ENCODE data around the gene GALNT15.

Gene GALNT15

DNA sequence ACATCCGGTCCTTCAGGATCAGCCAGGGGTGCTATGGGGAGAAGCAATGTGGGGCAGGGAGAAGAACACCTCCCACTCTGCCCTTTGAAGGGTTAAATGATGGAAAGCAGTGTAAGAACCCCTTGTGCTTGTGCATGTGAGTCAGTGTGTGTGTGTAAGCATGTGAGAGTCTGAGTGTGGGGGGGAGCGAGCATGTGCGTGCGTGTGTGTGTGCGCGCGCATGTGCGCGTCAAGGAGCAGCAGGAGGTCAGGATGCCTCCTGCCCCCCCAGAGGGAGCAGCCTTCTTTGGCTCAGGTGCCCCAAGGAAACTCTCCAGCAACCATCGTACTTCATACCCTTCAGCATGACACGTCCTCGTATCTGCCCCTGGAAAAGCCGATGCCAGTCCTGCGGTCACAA is 30.3 kb downstream of the GALNT15 start:
- Histone ChIP-seq H3K79me2 (ENCODE audit: control insufficient read depth, insufficient read depth, low read length, poor library complexity) (no peaks in the 10 kb centered on the region), H3K9ac (ENCODE audit: low read length) (no peak overlapping the region), H3K14ac (ENCODE audit: low read length) (no peak overlapping the region), H3K23ac (ENCODE audit: low read length) (no peak overlapping the region), H4K12ac (ENCODE audit: low read depth, low read length) (no peak overlapping the region), H3K36me3 (ENCODE audit: control insufficient read depth in 1 of 2, insufficient read depth in 2 of 2, low read length in 2 of 2) (no peaks in the 10 kb centered on the region), H3K4me3 (ENCODE audit: low read depth, low read length) (no peak overlapping the region), H3K18ac (ENCODE audit: low read length) (no peak overlapping the region), H3K4me1 (ENCODE audit: control insufficient read depth in 1 of 2, insufficient read depth in 2 of 2, low read length in 2 of 2) (no peaks in the 10 kb centered on the region), H2AK5ac (ENCODE audit: low read length) (no peak overlapping the region), H3K27ac (ENCODE audit: low read depth, low read length) (no peak overlapping the region), H3K79me1 (ENCODE audit: low read length) (no peaks in the 10 kb centered on the region), H3K4ac (ENCODE audit: low read depth, low read length) (no peak overlapping the region), H4K8ac (ENCODE audit: low read depth, low read length) (no peak overlapping the region), H3K27me3 (ENCODE audit: insufficient read depth, low read length) (no peaks in the 10 kb centered on the region), H2BK12ac (ENCODE audit: low read length) (no peak overlapping the region), H2BK5ac (ENCODE audit: low read depth, low read length, poor library complexity) (no peak overlapping the region), H4K91ac (ENCODE audit: low read depth, low read length) (no peak overlapping the region), H3K4me2 (ENCODE audit: low read length) (no peak overlapping the region), H2AFZ (ENCODE audit: insufficient read depth, low read length, poor library complexity) (no peak overlapping the region), H3K9me3 (ENCODE audit: insufficient read depth, low read depth, low read length) (peaks cover 2% of the 10 kb centered on the region), H2BK120ac (ENCODE audit: insufficient read depth, low read length, poor library complexity) (no peak overlapping the region)
- DNase-seq, result no peak
- WGBS (ENCODE audit: extremely low coverage, insufficient coverage, insufficient read length), result no CpG with 5 or more reads among the region's 14 CpGs

- H3K79me1 ChIP-seq (ENCODE audit: low read length), result no peaks in the 10 kb centered on the region
- no peak overlapping the region for H2AFZ ChIP-seq (ENCODE audit: insufficient read depth, low read length, poor library complexity)
- H2BK5ac ChIP-seq (ENCODE audit: low read depth, low read length, poor library complexity), result no peak overlapping the region
- no peaks in the 10 kb centered on the region for H3K36me3 ChIP-seq (ENCODE audit: control insufficient read depth in 1 of 2, insufficient read depth in 2 of 2, low read length in 2 of 2)
- H3K23ac ChIP-seq (ENCODE audit: low read length), result no peak overlapping the region
- no peak for DNase-seq
- no peak overlapping the region for H2BK12ac ChIP-seq (ENCODE audit: low read length)
- WGBS (ENCODE audit: extremely low coverage, insufficient coverage, insufficient read length), result no CpG with 5 or more reads among the region's 11 CpGs
- H4K91ac ChIP-seq (ENCODE audit: low read depth, low read length), result no peak overlapping the region
- no peak overlapping the region for H3K4ac ChIP-seq (ENCODE audit: low read depth, low read length)
- H3K4me2 ChIP-seq (ENCODE audit: low read length), result no peak overlapping the region
- no peaks in the 10 kb centered on the region for H3K79me2 ChIP-seq (ENCODE audit: control insufficient read depth, insufficient read depth, low read length, poor library complexity)
- H4K12ac ChIP-seq (ENCODE audit: low read depth, low read length), result no peak overlapping the region
- no peak overlapping the region for H3K9ac ChIP-seq (ENCODE audit: low read length)
- no peaks in the 10 kb centered on the region for H3K27me3 ChIP-seq (ENCODE audit: insufficient read depth, low read length)
- no peaks in the 10 kb centered on the region for H3K4me1 ChIP-seq (ENCODE audit: control insufficient read depth in 1 of 2, insufficient read depth in 2 of 2, low read length in 2 of 2)
- peaks cover 2% of the 10 kb centered on the region for H3K9me3 ChIP-seq (ENCODE audit: insufficient read depth, low read depth, low read length)
- H2AK5ac ChIP-seq (ENCODE audit: low read length), result no peak overlapping the region
- no peak overlapping the region for H3K14ac ChIP-seq (ENCODE audit: low read length)
- no peak overlapping the region for H3K27ac ChIP-seq (ENCODE audit: low read depth, low read length)
- H4K8ac ChIP-seq (ENCODE audit: low read depth, low read length), result no peak overlapping the region
- H3K4me3 ChIP-seq (ENCODE audit: low read depth, low read length), result no peak overlapping the region
- H3K18ac ChIP-seq (ENCODE audit: low read length), result no peak overlapping the region
- H2BK120ac ChIP-seq (ENCODE audit: insufficient read depth, low read length, poor library complexity), result no peak overlapping the region
Observed at GRCh38 chr3:16205156-16205870, 30.8 kb downstream of the GALNT15 start.

DNA sequence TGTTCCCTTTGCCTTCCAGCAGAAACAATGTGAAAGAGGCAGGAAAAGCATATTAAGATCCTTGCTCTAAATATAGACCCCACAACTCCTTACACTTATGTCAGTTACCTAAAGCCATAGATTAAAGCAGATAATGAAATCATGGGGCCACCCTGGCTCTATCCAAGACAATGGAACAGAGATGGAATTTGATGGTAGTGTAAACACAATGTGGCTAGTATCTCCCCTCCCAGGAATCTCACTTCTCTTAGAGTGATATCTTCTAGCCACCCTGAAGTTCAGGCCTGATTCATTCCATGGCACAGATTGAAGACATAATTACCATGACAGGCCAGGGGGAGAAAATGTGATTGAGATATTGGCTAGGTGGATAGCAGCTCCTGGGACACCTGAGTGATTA is 32.6 kb downstream of the GALNT15 start:
- no peak overlapping the region for H2AK5ac ChIP-seq (ENCODE audit: low read length)
- no peak overlapping the region for H2AFZ ChIP-seq (ENCODE audit: insufficient read depth, low read length, poor library complexity)
- H3K36me3 ChIP-seq (ENCODE audit: control insufficient read depth in 1 of 2, insufficient read depth in 2 of 2, low read length in 2 of 2), result no peaks in the 10 kb centered on the region
- H3K23ac ChIP-seq (ENCODE audit: low read length), result no peak overlapping the region
- no peak overlapping the region for H2BK120ac ChIP-seq (ENCODE audit: insufficient read depth, low read length, poor library complexity)
- no peak overlapping the region for H3K14ac ChIP-seq (ENCODE audit: low read length)
- H3K4me1 ChIP-seq (ENCODE audit: control insufficient read depth in 1 of 2, insufficient read depth in 2 of 2, low read length in 2 of 2), result no peaks in the 10 kb centered on the region
- no peak overlapping the region for H3K9ac ChIP-seq (ENCODE audit: low read length)
- H3K9me3 ChIP-seq (ENCODE audit: insufficient read depth, low read depth, low read length), result no peaks in the 10 kb centered on the region
- H3K4ac ChIP-seq (ENCODE audit: low read depth, low read length), result no peak overlapping the region
- H4K8ac ChIP-seq (ENCODE audit: low read depth, low read length), result no peak overlapping the region
- DNase-seq, result no peak
- no peak overlapping the region for H3K18ac ChIP-seq (ENCODE audit: low read length)
- H2BK12ac ChIP-seq (ENCODE audit: low read length), result no peak overlapping the region
- no peaks in the 10 kb centered on the region for H3K27me3 ChIP-seq (ENCODE audit: insufficient read depth, low read length)
- no peak overlapping the region for H3K4me3 ChIP-seq (ENCODE audit: low read depth, low read length)
- H3K79me2 ChIP-seq (ENCODE audit: control insufficient read depth, insufficient read depth, low read length, poor library complexity), result no peaks in the 10 kb centered on the region
- H3K4me2 ChIP-seq (ENCODE audit: low read length), result no peak overlapping the region
- H4K91ac ChIP-seq (ENCODE audit: low read depth, low read length), result no peak overlapping the region
- no peaks in the 10 kb centered on the region for H3K79me1 ChIP-seq (ENCODE audit: low read length)
- H3K27ac ChIP-seq (ENCODE audit: low read depth, low read length), result no peak overlapping the region
- H4K12ac ChIP-seq (ENCODE audit: low read depth, low read length), result no peak overlapping the region
- H2BK5ac ChIP-seq (ENCODE audit: low read depth, low read length, poor library complexity), result no peak overlapping the region

DNA sequence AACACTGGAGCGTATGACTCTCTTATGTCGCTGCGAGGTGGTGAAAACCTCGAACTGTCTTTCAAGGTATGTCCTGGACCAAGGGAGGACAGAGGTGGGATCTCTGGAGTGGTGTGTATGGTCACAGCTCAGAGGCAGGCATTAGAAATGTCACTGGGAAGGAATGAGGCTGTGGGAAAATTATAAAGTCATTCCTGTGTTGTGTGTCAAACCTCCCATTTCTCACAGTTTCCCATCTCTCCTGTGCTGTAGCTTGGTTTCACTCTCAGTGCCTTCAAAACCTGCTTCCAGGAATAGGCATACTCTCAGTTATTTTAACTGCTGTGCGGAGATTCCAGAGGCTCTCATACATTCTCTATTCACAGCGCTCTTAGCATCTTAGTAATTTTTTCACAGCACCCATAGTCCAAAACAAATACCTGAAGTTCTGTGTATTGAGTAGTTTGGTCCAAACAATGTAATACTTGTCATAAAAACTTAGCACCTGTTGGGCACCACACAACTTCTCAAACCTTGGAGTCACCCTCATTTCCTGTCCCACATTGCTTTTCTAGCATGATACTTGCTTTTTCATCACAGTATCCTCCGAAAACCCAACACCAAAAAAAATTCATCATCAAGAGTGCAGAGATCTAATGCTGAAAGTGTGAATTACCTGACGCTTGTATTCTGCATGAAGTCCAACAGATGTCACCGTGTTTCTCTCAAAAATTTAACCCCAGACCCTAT is 36.9 kb downstream of the GALNT15 start:
- Histone ChIP-seq H3K23ac (ENCODE audit: low read length) (no peak overlapping the region), H3K79me2 (ENCODE audit: control insufficient read depth, insufficient read depth, low read length, poor library complexity) (no peaks in the 10 kb centered on the region), H3K14ac (ENCODE audit: low read length) (no peak overlapping the region), H3K9ac (ENCODE audit: low read length) (no peak overlapping the region), H2BK120ac (ENCODE audit: insufficient read depth, low read length, poor library complexity) (no peak overlapping the region), H4K12ac (ENCODE audit: low read depth, low read length) (no peak overlapping the region), H3K4ac (ENCODE audit: low read depth, low read length) (no peak overlapping the region), H3K4me2 (ENCODE audit: low read length) (no peak overlapping the region), H3K36me3 (ENCODE audit: control insufficient read depth in 1 of 2, insufficient read depth in 2 of 2, low read length in 2 of 2) (no peaks in the 10 kb centered on the region), H3K27me3 (ENCODE audit: insufficient read depth, low read length) (no peaks in the 10 kb centered on the region), H2BK5ac (ENCODE audit: low read depth, low read length, poor library complexity) (no peak overlapping the region), H3K79me1 (ENCODE audit: low read length) (no peaks in the 10 kb centered on the region), H2AK5ac (ENCODE audit: low read length) (no peak overlapping the region), H3K27ac (ENCODE audit: low read depth, low read length) (no peak overlapping the region), H2BK12ac (ENCODE audit: low read length) (no peak overlapping the region), H3K18ac (ENCODE audit: low read length) (no peak overlapping the region), H4K91ac (ENCODE audit: low read depth, low read length) (no peak overlapping the region), H3K4me1 (ENCODE audit: control insufficient read depth in 1 of 2, insufficient read depth in 2 of 2, low read length in 2 of 2) (no peaks in the 10 kb centered on the region), H2AFZ (ENCODE audit: insufficient read depth, low read length, poor library complexity) (no peak overlapping the region), H4K8ac (ENCODE audit: low read depth, low read length) (no peak overlapping the region), H3K9me3 (ENCODE audit: insufficient read depth, low read depth, low read length) (no peaks in the 10 kb centered on the region), H3K4me3 (ENCODE audit: low read depth, low read length) (no peak overlapping the region)
- no peak for DNase-seq
- WGBS (ENCODE audit: extremely low coverage, insufficient coverage, insufficient read length), result no CpG with 5 or more reads among the region's 9 CpGs

Measured in trophoblast cell (in vitro differentiated cells and primary cell).